Endothelial cell (in vitro differentiated cells): Measurements from ENCODE around the gene VPS16. TPM values are rescaled to one million over a fixed set of nuclear protein-coding genes. Genes with fewer than 3 reads are reported as not detected.

Experiments used
- DNase-seq: peaks from one replicate; pipeline ENCODE4 v3.0.0; 2021; ENCODE audit warnings: low spot score
- H3K27ac Mint-ChIP-seq: one replicate; pipeline ENCODE4 v1.8.0; 2021; ENCODE audit warnings: mixed read lengths, inconsistent platforms; ENCODE audit not compliant: unreplicated experiment
- H3K27me3 Mint-ChIP-seq: one replicate; pipeline ENCODE4 v1.8.0; 2021; ENCODE audit warnings: mild to moderate bottlenecking, moderate library complexity, mixed read lengths, inconsistent platforms; ENCODE audit not compliant: unreplicated experiment
- H3K36me3 Mint-ChIP-seq: one replicate; pipeline ENCODE4 v1.8.0; 2021; ENCODE audit warnings: mild to moderate bottlenecking, low read depth, mixed read lengths, inconsistent platforms; ENCODE audit not compliant: unreplicated experiment
- H3K4me1 Mint-ChIP-seq: one replicate; pipeline ENCODE4 v1.8.0; 2021; ENCODE audit warnings: mild to moderate bottlenecking, mixed read lengths, inconsistent platforms; ENCODE audit not compliant: unreplicated experiment
- H3K4me3 Mint-ChIP-seq: one replicate; pipeline ENCODE4 v1.8.0; 2021; ENCODE audit warnings: mild to moderate bottlenecking, mixed read lengths, inconsistent platforms; ENCODE audit not compliant: unreplicated experiment
- H3K9me3 Mint-ChIP-seq: one replicate; pipeline ENCODE4 v1.8.0; 2021; ENCODE audit warnings: mixed read lengths, inconsistent platforms; ENCODE audit not compliant: unreplicated experiment
- CTCF ChIP-seq: fragments of 200-600 bp; sonication (generic); IDR thresholded peaks from one replicate; pipeline ENCODE4 v1.5.0; 2021; ENCODE audit warnings: antibody characterized with exemption; ENCODE audit not compliant: unreplicated experiment
- total RNA-seq: library from RNA; stranded (reverse); fragmentation: NEBNext Ultra II Directional; extraction: Animal tissue kit (Norgen Biotek cat#: 25700); gene quantifications from one replicate; pipeline ENCODE4 v1.2.1, GENCODE V29; 2021; ENCODE audit not compliant: unreplicated experiment

Gene VPS16
- total RNA-seq, 1 donor from 2014 or later, result 43.3 TPM

- Mint-ChIP-seq H3K36me3 (peaks cover 28% of the 10 kb centered on the region), H3K4me1 (peaks cover 36% of the 10 kb centered on the region)
Observed at GRCh38 chr20:2801286-2801728, 39.2 kb upstream of the VPS16 start.

DNA sequence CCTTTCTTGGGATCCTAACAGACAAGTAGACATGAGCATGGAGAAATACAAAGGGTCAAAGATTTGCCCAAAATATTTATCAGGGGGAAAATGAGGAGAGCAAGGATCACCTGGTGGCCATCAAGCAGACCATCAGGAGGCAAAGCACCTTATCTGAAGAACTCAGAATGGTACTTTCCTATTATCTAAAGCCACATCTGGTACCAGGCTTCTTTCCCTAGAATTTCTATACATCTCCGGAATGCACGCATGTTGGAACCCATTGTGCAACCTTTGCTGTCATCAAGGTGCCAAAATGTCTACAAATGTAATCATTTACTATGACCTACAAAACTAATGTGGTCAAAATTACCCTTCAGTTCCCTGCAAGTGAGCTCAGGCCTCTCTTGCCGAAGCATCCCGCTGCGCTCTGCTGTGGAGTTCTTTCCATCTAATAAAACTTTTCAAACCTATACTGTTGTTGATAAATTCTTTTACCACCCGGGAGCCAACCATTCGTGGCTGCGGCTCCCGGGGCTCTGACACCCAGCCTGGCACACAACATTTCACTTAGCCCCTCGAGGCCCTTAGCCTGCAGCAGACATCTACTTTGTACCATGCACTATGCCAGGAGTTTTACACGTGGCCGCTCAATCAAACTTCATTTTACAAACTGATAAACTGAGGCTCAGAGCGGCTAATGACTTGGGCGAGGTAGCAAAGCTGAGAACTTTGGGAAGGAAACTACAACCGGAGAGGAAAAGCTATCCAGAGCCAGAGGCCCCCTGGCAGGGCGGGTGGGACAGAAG lies 36.3 kb upstream of the VPS16 start:
- H3K27me3 Mint-ChIP-seq, result peaks cover 31% of the 10 kb centered on the region

More at GRCh38 chr20:2801286-2801728, 39.2 kb upstream of the VPS16 start:
- peaks cover 25% of the 10 kb centered on the region for H3K27me3 Mint-ChIP-seq
- no peak for DNase-seq
- peak overlapping the region; percentile 97 for H3K27ac Mint-ChIP-seq
- TF ChIP-seq CTCF, result no peak
- H3K9me3 Mint-ChIP-seq, result no peaks in the 10 kb centered on the region
- peak overlapping the region; percentile 91 for H3K4me3 Mint-ChIP-seq

DNA sequence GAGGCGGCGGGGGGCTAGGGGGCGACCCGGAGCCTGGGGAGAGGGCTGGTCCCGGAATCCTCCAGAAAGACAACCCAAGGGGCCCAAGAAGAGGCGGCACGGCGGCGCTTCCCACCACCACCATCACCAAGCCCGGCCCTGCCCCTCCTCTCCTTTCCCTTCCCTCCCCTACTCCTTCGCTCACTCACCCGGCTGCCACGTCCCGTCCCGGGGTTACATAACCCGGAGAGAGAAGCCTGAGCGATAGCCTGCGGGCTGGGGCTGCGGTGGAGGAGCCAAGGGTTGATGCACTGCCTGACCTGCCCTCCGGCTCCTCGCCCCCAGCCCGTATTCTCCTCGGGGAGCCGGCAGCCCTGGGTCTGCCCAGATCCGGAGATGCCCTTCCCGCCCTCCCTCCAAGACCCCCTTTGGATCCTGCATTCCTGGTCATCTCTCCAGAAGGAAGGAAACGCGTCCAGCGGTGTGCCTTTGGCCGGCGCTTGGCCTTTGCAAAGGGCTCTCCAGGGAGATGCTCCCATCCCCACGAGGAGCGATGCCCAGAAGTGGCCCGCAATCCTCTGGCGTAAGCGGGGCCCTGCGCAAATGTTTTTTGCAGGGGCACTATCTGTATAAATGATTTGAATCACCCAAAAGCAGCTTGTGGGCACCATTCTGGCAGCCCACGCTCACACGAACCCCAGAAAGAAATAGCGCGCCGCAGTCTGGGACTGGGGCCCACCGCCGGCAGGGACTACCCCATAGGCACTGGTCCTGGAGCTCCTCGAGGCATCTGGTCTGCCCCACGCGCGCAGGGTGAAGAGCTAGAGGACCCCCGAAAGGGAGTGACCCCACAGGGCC lies 35.5 kb upstream of the VPS16 start:
- Mint-ChIP-seq H3K27me3 (peaks cover 28% of the 10 kb centered on the region), H3K9me3 (no peaks in the 10 kb centered on the region), H3K4me3 (no peak overlapping the region), H3K27ac (no peak overlapping the region), H3K4me1 (peaks cover 22% of the 10 kb centered on the region), H3K36me3 (peaks cover 5% of the 10 kb centered on the region)
- TF ChIP-seq CTCF, result no peak
- DNase-seq, result no peak

More for the DNA sequence above, 36.3 kb upstream of the VPS16 start:
- H3K27ac Mint-ChIP-seq, result no peak overlapping the region
- DNase-seq, result no peak
- TF ChIP-seq CTCF, result no peak
- H3K4me3 Mint-ChIP-seq, result no peak overlapping the region
- peaks cover 9% of the 10 kb centered on the region for H3K36me3 Mint-ChIP-seq
- peaks cover 31% of the 10 kb centered on the region for H3K4me1 Mint-ChIP-seq
- no peaks in the 10 kb centered on the region for H3K9me3 Mint-ChIP-seq

GRCh38 chr20:2805689-2806350 lies 34.7 kb upstream of the VPS16 start:
- no peak for TF ChIP-seq CTCF
- H3K36me3 Mint-ChIP-seq, result peaks cover 4% of the 10 kb centered on the region
- DNase-seq, result no peak
- peak overlapping the region; percentile 3 for H3K4me3 Mint-ChIP-seq
- H3K4me1 Mint-ChIP-seq, result peaks cover 19% of the 10 kb centered on the region
- H3K27me3 Mint-ChIP-seq, result peaks cover 27% of the 10 kb centered on the region
- H3K9me3 Mint-ChIP-seq, result no peaks in the 10 kb centered on the region
- H3K27ac Mint-ChIP-seq, result no peak overlapping the region
